Fibroblast of pulmonary artery (primary cell): ENCODE results near the gene CTIF.

Experiments used
- DNase-seq: peaks from one replicate; pipeline ENCODE4 v3.0.0-alpha.2; 2010; ENCODE audit warnings: low read depth
- H3K4me3 ChIP-seq: replicated peaks from 2 replicates; pipeline ENCODE4 v1.5.1; 2011; ENCODE audit warnings: low read depth, mild to moderate bottlenecking, control low read depth, low read length, moderate library complexity
- TF ChIP-seq, protein P1 (sequence below): IDR thresholded peaks from 2 replicates; pipeline ENCODE4 v1.5.1; 2011; ENCODE audit warnings: mild to moderate bottlenecking, control low read depth, low read length, inconsistent platforms; ENCODE audit errors: missing control alignments

Gene CTIF

DNA sequence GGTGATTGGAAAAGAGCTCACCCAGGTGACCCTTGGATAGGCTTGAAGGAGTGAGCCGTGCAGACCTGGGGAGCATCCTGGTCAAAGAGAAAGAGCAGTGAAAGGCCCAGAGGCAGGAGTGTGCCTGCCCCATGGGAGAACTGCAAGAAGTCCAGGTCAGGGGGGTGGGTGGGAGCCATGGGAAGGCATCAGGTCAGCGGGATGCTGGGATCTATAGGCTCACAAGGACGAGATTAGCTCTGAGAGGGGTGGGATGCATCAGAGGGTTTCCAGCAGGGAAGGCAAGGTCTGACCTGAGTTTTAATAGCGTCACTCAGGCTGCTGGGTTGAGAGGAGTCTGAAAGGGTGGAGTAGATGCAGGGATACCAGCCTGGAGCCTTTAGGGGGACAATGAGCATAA, 253.3 kb downstream of the CTIF start:
- H3K4me3 ChIP-seq: no peak overlapping the region
- DNase-seq: no peak
- TF ChIP-seq, protein P1, sequence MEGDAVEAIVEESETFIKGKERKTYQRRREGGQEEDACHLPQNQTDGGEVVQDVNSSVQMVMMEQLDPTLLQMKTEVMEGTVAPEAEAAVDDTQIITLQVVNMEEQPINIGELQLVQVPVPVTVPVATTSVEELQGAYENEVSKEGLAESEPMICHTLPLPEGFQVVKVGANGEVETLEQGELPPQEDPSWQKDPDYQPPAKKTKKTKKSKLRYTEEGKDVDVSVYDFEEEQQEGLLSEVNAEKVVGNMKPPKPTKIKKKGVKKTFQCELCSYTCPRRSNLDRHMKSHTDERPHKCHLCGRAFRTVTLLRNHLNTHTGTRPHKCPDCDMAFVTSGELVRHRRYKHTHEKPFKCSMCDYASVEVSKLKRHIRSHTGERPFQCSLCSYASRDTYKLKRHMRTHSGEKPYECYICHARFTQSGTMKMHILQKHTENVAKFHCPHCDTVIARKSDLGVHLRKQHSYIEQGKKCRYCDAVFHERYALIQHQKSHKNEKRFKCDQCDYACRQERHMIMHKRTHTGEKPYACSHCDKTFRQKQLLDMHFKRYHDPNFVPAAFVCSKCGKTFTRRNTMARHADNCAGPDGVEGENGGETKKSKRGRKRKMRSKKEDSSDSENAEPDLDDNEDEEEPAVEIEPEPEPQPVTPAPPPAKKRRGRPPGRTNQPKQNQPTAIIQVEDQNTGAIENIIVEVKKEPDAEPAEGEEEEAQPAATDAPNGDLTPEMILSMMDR: no peak

DNA sequence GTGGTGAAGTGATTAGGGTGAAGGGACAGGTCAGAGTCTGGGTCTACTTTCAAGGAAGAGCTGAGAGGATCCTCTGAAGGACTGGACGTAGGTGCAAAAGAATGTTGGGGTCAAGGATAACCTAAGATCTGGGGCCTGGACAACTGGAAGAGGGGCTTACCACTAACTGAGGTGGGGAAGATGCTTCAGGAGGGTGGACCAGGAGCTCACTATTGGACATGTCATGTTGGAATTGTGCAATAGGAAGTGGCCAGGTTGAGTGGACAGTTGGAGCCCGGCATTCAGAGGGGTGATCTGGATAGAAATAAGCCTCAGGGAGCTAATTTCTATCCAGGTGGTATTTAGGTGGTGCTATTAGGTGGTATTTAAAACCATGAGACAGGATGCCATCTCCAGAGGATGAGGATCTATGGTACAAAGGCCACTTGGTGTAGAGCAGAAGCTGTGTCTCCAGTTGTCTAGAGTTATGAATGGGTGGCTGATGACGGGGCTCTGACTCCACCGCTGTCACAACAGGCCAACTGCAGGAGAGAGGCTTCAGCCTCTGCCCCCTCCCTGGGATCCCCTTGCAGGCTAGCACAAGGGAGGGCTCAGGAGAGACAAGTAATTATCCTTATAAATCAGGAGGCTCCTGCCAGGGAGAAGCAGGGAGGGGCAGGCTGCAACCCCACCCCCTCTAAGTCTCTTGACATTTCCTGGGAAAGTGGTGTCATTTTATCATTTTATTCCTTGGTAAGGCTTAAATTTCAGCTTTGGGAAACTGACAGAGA, 254.0 kb downstream of the CTIF start:
- H3K4me3 ChIP-seq: no peak overlapping the region
- no peak for DNase-seq
- TF ChIP-seq, protein P1: no peak

DNA sequence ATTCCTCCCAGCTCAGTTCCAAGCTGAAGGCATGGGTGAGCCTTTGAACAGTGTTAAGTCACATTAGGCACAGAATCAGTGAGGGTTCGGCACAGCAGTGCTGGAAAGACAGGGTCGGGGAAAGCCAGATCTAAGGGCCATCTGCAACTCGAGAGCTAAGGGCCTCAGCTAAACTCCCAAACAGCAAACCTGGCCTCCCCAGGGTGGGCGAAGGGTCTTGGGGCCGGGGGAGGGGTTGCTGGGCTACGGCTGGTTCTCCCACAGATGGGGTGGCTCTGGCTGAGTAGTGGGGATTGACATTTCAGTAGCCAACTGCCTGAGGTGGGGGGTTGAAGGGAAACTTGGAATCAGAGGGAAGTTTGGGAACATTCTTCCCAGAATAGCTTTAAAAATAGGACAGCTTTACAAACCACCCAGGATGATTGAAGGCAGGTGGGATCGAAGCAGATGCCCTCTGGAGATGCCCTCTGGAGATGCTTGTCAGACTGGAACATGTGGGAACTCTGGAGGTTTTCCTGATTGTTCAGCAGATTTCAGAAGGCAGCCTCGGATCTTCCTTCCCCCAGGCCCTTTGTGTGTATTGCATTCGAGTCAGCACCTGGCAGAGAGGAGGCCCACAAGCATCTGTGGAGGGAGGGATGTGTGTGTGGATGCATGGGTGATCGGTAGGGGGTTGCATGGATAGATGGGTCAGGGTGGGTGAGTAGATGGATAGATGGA, 255.6 kb downstream of the CTIF start:
- TF ChIP-seq, protein P1: no peak
- DNase-seq: no peak
- no peak overlapping the region for H3K4me3 ChIP-seq

DNA sequence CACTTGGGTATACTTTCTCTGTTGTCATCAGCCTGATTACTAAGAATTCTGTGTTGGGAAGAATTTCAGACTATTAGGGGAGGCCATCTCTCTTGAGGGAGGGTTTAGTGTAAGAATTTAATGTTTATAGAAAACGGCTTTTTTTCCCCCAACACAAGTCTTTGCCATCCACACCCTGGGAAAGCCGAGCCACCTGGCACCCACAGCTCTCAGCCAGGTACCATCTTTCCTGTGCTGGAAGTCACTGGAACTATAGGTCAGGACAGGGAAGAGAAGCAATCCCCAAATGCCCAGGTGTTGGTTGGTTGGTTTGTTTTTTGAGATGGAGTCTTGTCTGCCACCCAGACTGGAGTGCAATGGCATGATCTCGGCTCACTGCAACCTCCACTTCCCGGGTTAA, 256.9 kb downstream of the CTIF start:
- H3K4me3 ChIP-seq: no peak overlapping the region
- no peak for DNase-seq
- TF ChIP-seq, protein P1: no peak

DNA sequence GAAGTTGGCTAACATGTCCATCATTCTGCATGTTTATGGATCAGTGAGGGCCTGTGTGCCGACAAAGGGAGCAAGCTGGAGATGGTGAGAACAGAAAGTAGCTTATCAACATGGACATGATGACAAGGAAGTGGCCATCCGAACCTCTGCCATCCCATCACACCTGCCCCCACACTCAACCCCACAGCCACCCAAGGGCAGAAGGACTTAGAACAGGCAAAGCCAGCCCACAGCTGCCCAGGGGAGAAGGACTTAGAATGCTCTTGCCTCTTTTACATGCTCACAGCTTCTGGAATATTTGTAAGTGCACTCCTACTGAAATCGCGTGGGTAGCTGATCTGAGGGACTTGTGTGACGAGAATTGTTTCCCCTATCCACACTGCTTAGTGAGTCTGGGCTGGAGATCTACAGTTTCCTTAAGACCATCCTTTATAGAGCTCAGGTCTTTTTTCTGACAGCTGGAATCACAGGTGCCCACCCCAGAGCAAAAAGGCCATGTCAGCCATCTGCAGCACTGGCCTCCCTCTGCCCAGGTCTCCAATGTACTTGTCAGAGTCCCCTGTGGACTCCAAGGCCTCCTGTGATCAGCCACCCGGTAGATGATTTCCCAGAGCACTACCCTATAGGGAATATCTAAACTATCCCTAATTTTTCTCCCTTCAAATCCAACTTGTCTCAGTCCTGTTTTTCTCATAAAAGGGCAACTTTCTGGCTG, 257.8 kb downstream of the CTIF start:
- TF ChIP-seq, protein P1: no peak
- H3K4me3 ChIP-seq: no peak overlapping the region
- DNase-seq: no peak

DNA sequence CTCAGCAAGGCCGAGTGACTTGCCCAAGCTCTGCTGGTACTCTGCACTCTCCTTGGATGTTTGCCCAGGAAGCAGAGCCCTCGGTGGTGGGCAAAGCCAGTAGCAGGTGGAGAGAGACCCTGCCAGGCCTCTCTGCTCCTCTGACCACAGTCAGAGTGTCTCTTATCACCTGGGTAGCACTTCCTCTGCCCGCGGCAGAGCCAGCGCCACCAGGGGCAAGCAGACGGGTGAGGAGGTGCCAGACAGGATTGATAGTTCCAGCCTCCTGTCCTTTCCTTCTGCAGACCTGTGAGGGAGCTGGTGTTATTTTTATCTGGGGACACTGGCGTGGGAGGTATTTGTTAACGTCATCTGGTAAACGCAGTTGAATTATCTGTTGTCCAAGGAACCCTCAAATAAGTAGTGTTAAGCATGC, 259.0 kb downstream of the CTIF start:
- no peak overlapping the region for H3K4me3 ChIP-seq
- no peak for DNase-seq
- TF ChIP-seq, protein P1: no peak
